Liver (tissue), 9 donors: ENCODE data around the gene PRKD1. TPM values are rescaled to one million over a fixed set of nuclear protein-coding genes. Genes with fewer than 3 reads are reported as not detected.

ENCODE experiments used
- DNase-seq: peaks from one replicate; pipeline ENCODE4 v3.0.0-alpha.2; 2017; ENCODE audit warnings: low spot score
- H3K27ac ChIP-seq, 2 donors: one replicate each; pipeline ENCODE4 v1.7.0; 2013; ENCODE audit warnings: inconsistent platforms in 2 of 2, low read length in 2 of 2, control low read depth in 1 of 2, low read depth in 1 of 2, mild to moderate bottlenecking in 1 of 2
- H3K27me3 ChIP-seq, 4 donors: one replicate each; pipeline versions ENCODE4 v1.6.1 to v1.7.0; 2013; ENCODE audit warnings: low read length in 3 of 4, inconsistent platforms in 1 of 4, mild to moderate bottlenecking in 1 of 4, moderate library complexity in 1 of 4; ENCODE audit not compliant: control insufficient read depth in 4 of 4, insufficient read depth in 4 of 4
- H3K36me3 ChIP-seq, 4 donors: one replicate each; pipeline versions ENCODE4 v1.6.1 to v1.7.0; 2013; ENCODE audit warnings: low read length in 3 of 4, mild to moderate bottlenecking in 3 of 4, low read depth in 1 of 4, moderate library complexity in 1 of 4; ENCODE audit not compliant: control insufficient read depth in 4 of 4, insufficient read depth in 3 of 4
- H3K4me1 ChIP-seq, 4 donors: one replicate each; pipeline versions ENCODE4 v1.6.1 to v1.7.0; 2013; ENCODE audit warnings: low read length in 3 of 4, mild to moderate bottlenecking in 3 of 4, moderate library complexity in 1 of 4; ENCODE audit not compliant: control insufficient read depth in 4 of 4, insufficient read depth in 4 of 4
- H3K4me3 ChIP-seq, 3 donors: one replicate each; pipeline versions ENCODE4 v1.6.1 to v1.7.0; 2013; ENCODE audit warnings: low read length in 3 of 3, control low read depth in 1 of 3, low read depth in 1 of 3, mild to moderate bottlenecking in 1 of 3
- H3K9ac ChIP-seq, 2 donors: one replicate each; pipeline ENCODE4 v1.7.0; 2013; ENCODE audit warnings: low read length in 2 of 2, mild to moderate bottlenecking in 2 of 2, moderate library complexity in 2 of 2, control low read depth in 1 of 2, low read depth in 1 of 2
- H3K9me3 ChIP-seq, 4 donors: one replicate each; pipeline versions ENCODE4 v1.6.1 to v1.7.0; 2013; ENCODE audit warnings: low read length in 3 of 4; ENCODE audit not compliant: control insufficient read depth in 4 of 4
- EGR1 ChIP-seq, 2 donors: IDR thresholded peaks; 2 replicates each; pipeline ENCODE4 v1.6.1; 2016 to 2018; ENCODE audit warnings: antibody characterized with exemption in 2 of 2, low read depth in 2 of 2
- FOXA1 ChIP-seq: IDR thresholded peaks from 2 replicates; pipeline ENCODE4 v1.6.1; 2016; ENCODE audit warnings: antibody characterized with exemption
- FOXA2 ChIP-seq: IDR thresholded peaks from 2 replicates; pipeline ENCODE4 v1.6.1; 2016; ENCODE audit warnings: antibody characterized with exemption
- GABPA ChIP-seq, 2 donors: IDR thresholded peaks in 1 of 2; conservative IDR thresholded peaks in 1 of 2; 2 replicates each; pipeline ENCODE4 v1.6.1; 2016; ENCODE audit warnings: antibody characterized with exemption in 2 of 2, mild to moderate bottlenecking in 1 of 2, moderate library complexity in 1 of 2
- HNF4G ChIP-seq: IDR thresholded peaks from 2 replicates; pipeline ENCODE4 v1.6.1; 2016; ENCODE audit warnings: antibody characterized with exemption
- JUND ChIP-seq, 2 donors: IDR thresholded peaks; 2 replicates each; pipeline ENCODE4 v1.6.1; 2016; ENCODE audit warnings: antibody characterized with exemption in 2 of 2
- NR2F2 ChIP-seq: IDR thresholded peaks from 2 replicates; pipeline ENCODE4 v1.6.1; 2016; ENCODE audit warnings: antibody characterized with exemption
- RXRA ChIP-seq, 2 donors: IDR thresholded peaks; 2 replicates each; pipeline ENCODE4 v1.6.1; 2017 to 2018; ENCODE audit warnings: antibody characterized with exemption in 2 of 2, mild to moderate bottlenecking in 1 of 2
- SP1 ChIP-seq: IDR thresholded peaks from 2 replicates; pipeline ENCODE4 v1.6.1; 2018; ENCODE audit warnings: antibody characterized with exemption, mild to moderate bottlenecking
- TAF1 ChIP-seq: conservative IDR thresholded peaks from 2 replicates; pipeline ENCODE4 v1.6.1; 2016; ENCODE audit warnings: antibody characterized with exemption, mild to moderate bottlenecking
- YY1 ChIP-seq: IDR thresholded peaks from 2 replicates; pipeline ENCODE4 v1.6.1; 2016; ENCODE audit warnings: antibody characterized with exemption, mild to moderate bottlenecking
- WGBS: extraction: QIAGEN DNeasy Blood & Tissue Kit; methylation state at CpG from one replicate; pipeline ENCODE4 v1.1.7; 2013; 5-methylcytosine and 5-hydroxymethylcytosine counted together
- polyA plus RNA-seq, 2 donors: library from polyadenylated mRNA; stranded (reverse) in 1 of 2; unstranded in 1 of 2; fragments of 200-250 nt in 1 of 2; fragments of >200 nt in 1 of 2; fragmentation: Nextera tagmentation in 1 of 2; extraction: Ambion mirVana in 1 of 2; gene quantifications; one replicate each; pipeline versions ENCODE4 v1.2.1 to v1.2.3, GENCODE V29; 2013 to 2015
- total RNA-seq, 2 donors: library from RNA; depleted of rRNA; stranded (reverse); fragments of >200 nt; gene quantifications; one replicate each; pipeline ENCODE4 v1.2.3, GENCODE V29; 2014
- TF ChIP-seq, protein P1 (sequence below): IDR thresholded peaks from 2 replicates; pipeline ENCODE4 v1.6.1; 2016; ENCODE audit warnings: antibody characterized with exemption, mild to moderate bottlenecking
- TF ChIP-seq, protein P2 (sequence below): IDR thresholded peaks from 2 replicates; pipeline ENCODE4 v1.6.1; 2016; ENCODE audit warnings: antibody characterized with exemption
- TF ChIP-seq, protein P3 (sequence below): IDR thresholded peaks from 2 replicates; pipeline ENCODE4 v1.6.1; 2016; ENCODE audit warnings: antibody characterized with exemption
- TF ChIP-seq, protein P4 (sequence below): IDR thresholded peaks from 2 replicates; pipeline ENCODE4 v1.6.1; 2016; ENCODE audit warnings: antibody characterized with exemption
- donor health status: healthy.
- donor health status: healthy.
- donor health status: healthy.
- donor health status: healthy.
- donor health status: healthy.

PRKD1 gene
- total and polyA plus RNA-seq, 4 donors = 0.85 to 5.0 (median 0.99) TPM

DNA sequence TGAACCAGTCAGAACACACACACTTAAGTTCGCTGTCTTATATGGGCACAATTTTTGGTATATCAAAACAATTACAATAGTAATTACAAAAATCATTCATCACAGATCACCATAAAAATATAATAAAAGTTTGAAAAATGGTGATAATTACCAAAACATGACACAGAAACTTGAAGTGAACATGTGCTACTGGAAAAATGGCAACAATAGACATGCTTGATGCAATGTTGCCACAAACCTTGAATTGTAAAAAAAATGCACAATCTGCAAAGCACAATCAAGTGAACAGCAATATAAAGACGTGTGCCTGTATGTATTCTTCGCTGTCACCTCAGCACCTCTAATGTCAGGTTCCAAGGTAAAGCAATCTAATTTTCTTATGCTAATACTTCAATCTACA is 117.6 kb downstream of the PRKD1 start:
- Histone ChIP-seq H3K4me3 (no peak overlapping the region), H3K9ac (no peak overlapping the region), H3K4me1 (no peaks in the 10 kb centered on the region), H3K36me3 (no peaks in the 10 kb centered on the region), H3K9me3 (no peaks in the 10 kb centered on the region), H3K27me3 (no peaks in the 10 kb centered on the region), H3K27ac (no peak overlapping the region)
- TF ChIP-seq FOXA2 = no peak
- TF ChIP-seq, protein P1, sequence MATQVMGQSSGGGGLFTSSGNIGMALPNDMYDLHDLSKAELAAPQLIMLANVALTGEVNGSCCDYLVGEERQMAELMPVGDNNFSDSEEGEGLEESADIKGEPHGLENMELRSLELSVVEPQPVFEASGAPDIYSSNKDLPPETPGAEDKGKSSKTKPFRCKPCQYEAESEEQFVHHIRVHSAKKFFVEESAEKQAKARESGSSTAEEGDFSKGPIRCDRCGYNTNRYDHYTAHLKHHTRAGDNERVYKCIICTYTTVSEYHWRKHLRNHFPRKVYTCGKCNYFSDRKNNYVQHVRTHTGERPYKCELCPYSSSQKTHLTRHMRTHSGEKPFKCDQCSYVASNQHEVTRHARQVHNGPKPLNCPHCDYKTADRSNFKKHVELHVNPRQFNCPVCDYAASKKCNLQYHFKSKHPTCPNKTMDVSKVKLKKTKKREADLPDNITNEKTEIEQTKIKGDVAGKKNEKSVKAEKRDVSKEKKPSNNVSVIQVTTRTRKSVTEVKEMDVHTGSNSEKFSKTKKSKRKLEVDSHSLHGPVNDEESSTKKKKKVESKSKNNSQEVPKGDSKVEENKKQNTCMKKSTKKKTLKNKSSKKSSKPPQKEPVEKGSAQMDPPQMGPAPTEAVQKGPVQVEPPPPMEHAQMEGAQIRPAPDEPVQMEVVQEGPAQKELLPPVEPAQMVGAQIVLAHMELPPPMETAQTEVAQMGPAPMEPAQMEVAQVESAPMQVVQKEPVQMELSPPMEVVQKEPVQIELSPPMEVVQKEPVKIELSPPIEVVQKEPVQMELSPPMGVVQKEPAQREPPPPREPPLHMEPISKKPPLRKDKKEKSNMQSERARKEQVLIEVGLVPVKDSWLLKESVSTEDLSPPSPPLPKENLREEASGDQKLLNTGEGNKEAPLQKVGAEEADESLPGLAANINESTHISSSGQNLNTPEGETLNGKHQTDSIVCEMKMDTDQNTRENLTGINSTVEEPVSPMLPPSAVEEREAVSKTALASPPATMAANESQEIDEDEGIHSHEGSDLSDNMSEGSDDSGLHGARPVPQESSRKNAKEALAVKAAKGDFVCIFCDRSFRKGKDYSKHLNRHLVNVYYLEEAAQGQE = no peak
- TF ChIP-seq, protein P2, sequence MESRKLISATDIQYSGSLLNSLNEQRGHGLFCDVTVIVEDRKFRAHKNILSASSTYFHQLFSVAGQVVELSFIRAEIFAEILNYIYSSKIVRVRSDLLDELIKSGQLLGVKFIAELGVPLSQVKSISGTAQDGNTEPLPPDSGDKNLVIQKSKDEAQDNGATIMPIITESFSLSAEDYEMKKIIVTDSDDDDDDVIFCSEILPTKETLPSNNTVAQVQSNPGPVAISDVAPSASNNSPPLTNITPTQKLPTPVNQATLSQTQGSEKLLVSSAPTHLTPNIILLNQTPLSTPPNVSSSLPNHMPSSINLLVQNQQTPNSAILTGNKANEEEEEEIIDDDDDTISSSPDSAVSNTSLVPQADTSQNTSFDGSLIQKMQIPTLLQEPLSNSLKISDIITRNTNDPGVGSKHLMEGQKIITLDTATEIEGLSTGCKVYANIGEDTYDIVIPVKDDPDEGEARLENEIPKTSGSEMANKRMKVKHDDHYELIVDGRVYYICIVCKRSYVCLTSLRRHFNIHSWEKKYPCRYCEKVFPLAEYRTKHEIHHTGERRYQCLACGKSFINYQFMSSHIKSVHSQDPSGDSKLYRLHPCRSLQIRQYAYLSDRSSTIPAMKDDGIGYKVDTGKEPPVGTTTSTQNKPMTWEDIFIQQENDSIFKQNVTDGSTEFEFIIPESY = no peak
- TF ChIP-seq SP1 = no peak
- no peak for TF ChIP-seq HNF4G
- TF ChIP-seq, protein P3, sequence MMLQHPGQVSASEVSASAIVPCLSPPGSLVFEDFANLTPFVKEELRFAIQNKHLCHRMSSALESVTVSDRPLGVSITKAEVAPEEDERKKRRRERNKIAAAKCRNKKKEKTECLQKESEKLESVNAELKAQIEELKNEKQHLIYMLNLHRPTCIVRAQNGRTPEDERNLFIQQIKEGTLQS = no peak
- TF ChIP-seq GABPA (IDR thresholded peaks at IDR 0.05 in 1 of 2, conservative IDR thresholded peaks at IDR 0.05 in 1 of 2) = no peak
- no peak for TF ChIP-seq YY1
- no peak for TF ChIP-seq NR2F2
- no peak for TF ChIP-seq EGR1 (IDR thresholded peaks at IDR 0.05; ENCODE audit: low read depth in 2 of 2)
- TF ChIP-seq FOXA1 = no peak
- 84% methylated on average over 3 of the region's 3 CpGs for WGBS
- DNase-seq = no peak

DNA sequence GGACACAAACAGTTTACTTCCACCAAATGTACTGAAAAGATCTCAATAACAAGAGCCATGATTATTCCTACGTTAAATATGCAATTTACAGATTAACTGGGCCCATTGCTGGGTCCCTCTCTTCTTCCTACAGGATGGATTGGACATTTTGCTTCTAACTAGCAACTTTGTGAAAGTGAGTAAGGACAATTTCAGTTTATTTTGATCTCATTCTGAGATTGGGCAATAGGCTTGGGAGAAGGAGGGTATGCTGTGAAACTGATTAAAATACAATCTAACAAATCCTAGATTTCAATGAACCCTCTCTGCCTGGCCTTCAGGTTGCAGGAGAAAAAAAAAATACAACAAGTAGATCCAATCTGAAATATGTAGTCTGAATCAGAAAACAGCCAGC is 121.5 kb downstream of the PRKD1 start:
- Histone ChIP-seq H3K27ac (no peak overlapping the region), H3K4me3 (no peak overlapping the region), H3K9ac (no peak overlapping the region), H3K27me3 (no peaks in the 10 kb centered on the region), H3K9me3 (no peaks in the 10 kb centered on the region), H3K4me1 (no peaks in the 10 kb centered on the region), H3K36me3 (no peaks in the 10 kb centered on the region)
- DNase-seq = no peak
- TF ChIP-seq YY1 (no peak), RXRA (IDR thresholded peaks at IDR 0.05) (no peak), NR2F2 (no peak), TAF1 (no peak), FOXA1 (no peak), JUND (IDR thresholded peaks at IDR 0.05) (no peak)
- TF ChIP-seq, protein P1 = no peak
- TF ChIP-seq, protein P4, sequence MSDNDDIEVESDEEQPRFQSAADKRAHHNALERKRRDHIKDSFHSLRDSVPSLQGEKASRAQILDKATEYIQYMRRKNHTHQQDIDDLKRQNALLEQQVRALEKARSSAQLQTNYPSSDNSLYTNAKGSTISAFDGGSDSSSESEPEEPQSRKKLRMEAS = no peak
- WGBS = 79% methylated on average over 1 of the region's 1 CpG
